RPMI7951 (cell line): ENCODE results near the gene RNF133. TPM values are rescaled to one million over a fixed set of nuclear protein-coding genes. Genes with fewer than 3 reads are reported as not detected.
"Not testable (repeated sequence)": the region's sequence is repeated elsewhere in the genome, so short reads cannot be mapped to it uniquely, and the experiment has no call there.

ENCODE experiments used
- DNase-seq: peaks from one replicate; pipeline ENCODE4 v3.0.0-alpha.2; 2012; ENCODE audit warnings: low read depth
- total RNA-seq: library from RNA; depleted of rRNA; stranded (reverse); fragments of >200 nt; shearing (Covaris generic); gene quantifications from 2 replicates; pipeline ENCODE4 v1.2.3, GENCODE V29; 2014

The RNF133 gene
- total RNA-seq, 1 experiment from 2014 or later = not detected

GRCh38 chr7:122689346-122690109 is 9.4 kb downstream of the RNF133 start:
- no peak for DNase-seq

- DNase-seq = no peak
Observed at GRCh38 chr7:122688400-122688998, 10.4 kb downstream of the RNF133 start.

- no peak for DNase-seq
Observed at GRCh38 chr7:122686360-122686878, 12.5 kb downstream of the RNF133 start.

GRCh38 chr7:122684504-122684903 is 14.4 kb downstream of the RNF133 start:
- DNase-seq = no peak

GRCh38 chr7:122682815-122683550 is 15.9 kb downstream of the RNF133 start:
- DNase-seq = no peak

- not testable (repeated sequence) for DNase-seq
Observed at GRCh38 chr7:122681186-122681585, 17.7 kb downstream of the RNF133 start.

- DNase-seq = no peak
Observed at GRCh38 chr7:122679813-122680212, 19.1 kb downstream of the RNF133 start.

GRCh38 chr7:122679269-122679709 is 19.6 kb downstream of the RNF133 start:
- DNase-seq = not testable (repeated sequence)

- no peak for DNase-seq
Observed at GRCh38 chr7:122677149-122677548, 21.8 kb downstream of the RNF133 start.

GRCh38 chr7:122676466-122676865 is 22.5 kb downstream of the RNF133 start:
- no peak for DNase-seq

GRCh38 chr7:122675621-122676020 is 23.3 kb downstream of the RNF133 start:
- no peak for DNase-seq

- peak; percentile 41 for DNase-seq
Observed at GRCh38 chr7:122675011-122675410, 23.9 kb downstream of the RNF133 start.

- peak; percentile 35 for DNase-seq
Observed at GRCh38 chr7:122674502-122674901, 24.4 kb downstream of the RNF133 start.

- DNase-seq = no peak
Observed at GRCh38 chr7:122673951-122674350, 25.0 kb downstream of the RNF133 start.

GRCh38 chr7:122672536-122672935 is 26.4 kb downstream of the RNF133 start:
- no peak for DNase-seq

- DNase-seq = no peak
Observed at GRCh38 chr7:122663733-122664132, 35.2 kb downstream of the RNF133 start.

- DNase-seq = no peak
Observed at GRCh38 chr7:122658856-122659255, 40.1 kb downstream of the RNF133 start.

GRCh38 chr7:122653685-122654084 is 45.2 kb downstream of the RNF133 start:
- no peak for DNase-seq

- DNase-seq = no peak
Observed at GRCh38 chr7:122652876-122653275, 46.0 kb downstream of the RNF133 start.

- no peak for DNase-seq
Observed at GRCh38 chr7:122651451-122651850, 47.5 kb downstream of the RNF133 start.
